ENCODE results near the gene HIVEP2. TPM values are rescaled to one million over a fixed set of nuclear protein-coding genes. Genes with fewer than 3 reads are reported as not detected.
A peak's percentile ranks its signal among the peaks of the same experiment; 100 is the strongest.

The HIVEP2 gene
- total and polyA plus RNA-seq, 2 experiments from 2014 or later = 8.3 to 21.0 TPM

GRCh38 chr6:142790257-142790656 lies 154.7 kb downstream of the HIVEP2 start:
- in situ Hi-C loops (cut with MboI) = no loop called here
- H3K9me2 ChIP-seq (ENCODE audit: insufficient read depth) = no peaks in the 10 kb centered on the region
- TF ChIP-seq EZH2phosphoT487 (IDR thresholded peaks at IDR 0.05; ENCODE audit: insufficient read depth, low read depth) (no peak), EZH2 (IDR thresholded peaks at IDR 0.05; ENCODE audit: insufficient read depth, poor library complexity, severe bottlenecking) (no peak)
- H3F3A ChIP-seq (ENCODE audit: insufficient read depth) = peaks cover 16% of the 10 kb centered on the region
- peaks cover 97% of the 10 kb centered on the region for H3K79me2 ChIP-seq (ENCODE audit: insufficient read depth)
- no peaks in the 10 kb centered on the region for H3K9me3 ChIP-seq (ENCODE audit: low read depth)
- no peak for DNase-seq
- H3K9ac ChIP-seq = no peak overlapping the region
- H3K36me3 ChIP-seq (ENCODE audit: low read depth) = no peaks in the 10 kb centered on the region
- no peak overlapping the region for H3K4me2 ChIP-seq (ENCODE audit: unreplicated experiment)
- H3K27me3 ChIP-seq (replicated peaks; ENCODE audit: insufficient read depth) = no peaks in the 10 kb centered on the region
- H3K4me3 ChIP-seq = no peak overlapping the region
- peaks cover 19% of the 10 kb centered on the region for H3K4me1 ChIP-seq (ENCODE audit: insufficient read depth)
- no peak overlapping the region for H2AFZ ChIP-seq
- no peaks in the 10 kb centered on the region for H4K20me1 ChIP-seq (ENCODE audit: insufficient read depth)
- WGBS, 2 experiments (ENCODE audit: low coverage in 1 of 2, low lambda C conversion rate in 2 of 2, missing lambda C conversion rate in 2 of 2) = 93 to 98% methylated on average over 1 of the region's 1 CpG
- H3K27ac ChIP-seq = no peak overlapping the region

GRCh38 chr6:142787422-142787821 lies 157.6 kb downstream of the HIVEP2 start:
- in situ Hi-C loops (cut with MboI) = no loop called here
- Histone ChIP-seq H2AFZ (no peak overlapping the region), H3F3A (ENCODE audit: insufficient read depth) (peaks cover 19% of the 10 kb centered on the region), H3K27ac (no peak overlapping the region), H3K9me3 (ENCODE audit: low read depth) (no peaks in the 10 kb centered on the region), H3K9ac (no peak overlapping the region), H3K4me2 (ENCODE audit: unreplicated experiment) (no peak overlapping the region), H3K36me3 (ENCODE audit: low read depth) (no peaks in the 10 kb centered on the region; the same call in 1 of the 2 replicates), H3K79me2 (ENCODE audit: insufficient read depth) (peaks cover 92% of the 10 kb centered on the region), H3K9me2 (ENCODE audit: insufficient read depth) (no peaks in the 10 kb centered on the region), H3K4me1 (ENCODE audit: insufficient read depth) (peaks cover 35% of the 10 kb centered on the region), H4K20me1 (ENCODE audit: insufficient read depth) (no peaks in the 10 kb centered on the region), H3K27me3 (replicated peaks; ENCODE audit: insufficient read depth) (no peaks in the 10 kb centered on the region), H3K4me3 (no peak overlapping the region)
- DNase-seq = no peak
- WGBS, 2 experiments (ENCODE audit: low coverage in 1 of 2, low lambda C conversion rate in 2 of 2, missing lambda C conversion rate in 2 of 2) = 95 to 98% methylated on average over 2 of the region's 2 CpGs
- TF ChIP-seq EZH2 (IDR thresholded peaks at IDR 0.05; ENCODE audit: insufficient read depth, poor library complexity, severe bottlenecking) = no peak

GRCh38 chr6:142786476-142786875 lies 158.5 kb downstream of the HIVEP2 start:
- in situ Hi-C loops (cut with MboI) = no loop called here
- no peaks in the 10 kb centered on the region for H3K27me3 ChIP-seq (replicated peaks; ENCODE audit: insufficient read depth)
- H3K9ac ChIP-seq = no peak overlapping the region
- H3K27ac ChIP-seq = peak overlapping the region; percentile 42
- no peaks in the 10 kb centered on the region for H3K9me2 ChIP-seq (ENCODE audit: insufficient read depth)
- TF ChIP-seq EZH2phosphoT487 (IDR thresholded peaks at IDR 0.05; ENCODE audit: insufficient read depth, low read depth) (no peak), EZH2 (IDR thresholded peaks at IDR 0.05; ENCODE audit: insufficient read depth, poor library complexity, severe bottlenecking) (no peak)
- H3K4me2 ChIP-seq (ENCODE audit: unreplicated experiment) = peak overlapping the region; percentile 33
- no peaks in the 10 kb centered on the region for H4K20me1 ChIP-seq (ENCODE audit: insufficient read depth)
- peaks cover 37% of the 10 kb centered on the region for H3K4me1 ChIP-seq (ENCODE audit: insufficient read depth)
- peaks cover 24% of the 10 kb centered on the region for H3F3A ChIP-seq (ENCODE audit: insufficient read depth)
- H3K4me3 ChIP-seq = 0 out of 2 replicates have a peak overlapping the region, but pooled peaks have one; percentile 1
- no peak overlapping the region for H2AFZ ChIP-seq
- H3K79me2 ChIP-seq (ENCODE audit: insufficient read depth) = peaks cover 92% of the 10 kb centered on the region
- DNase-seq = peak; percentile 77
- H3K9me3 ChIP-seq (ENCODE audit: low read depth) = no peaks in the 10 kb centered on the region
- H3K36me3 ChIP-seq (ENCODE audit: low read depth) = peaks cover 3% of the 10 kb centered on the region; the same call in 1 of the 2 replicates

- no peaks in the 10 kb centered on the region for H4K20me1 ChIP-seq (ENCODE audit: insufficient read depth)
- peaks cover 89% of the 10 kb centered on the region for H3K79me2 ChIP-seq (ENCODE audit: insufficient read depth)
- H3K27ac ChIP-seq = no peak overlapping the region
- no peak overlapping the region for H3K4me2 ChIP-seq (ENCODE audit: unreplicated experiment)
- H3F3A ChIP-seq (ENCODE audit: insufficient read depth) = peaks cover 24% of the 10 kb centered on the region
- no peak overlapping the region for H2AFZ ChIP-seq
- whole genome bisulfite sequencing, 2 experiments (ENCODE audit: low coverage in 1 of 2, low lambda C conversion rate in 2 of 2, missing lambda C conversion rate in 2 of 2) = 76 to 79% methylated on average over 3 of the region's 3 CpGs
- TF ChIP-seq EZH2 (IDR thresholded peaks at IDR 0.05; ENCODE audit: insufficient read depth, poor library complexity, severe bottlenecking) (no peak), EZH2phosphoT487 (IDR thresholded peaks at IDR 0.05; ENCODE audit: insufficient read depth, low read depth) (no peak)
- H3K4me3 ChIP-seq = no peak overlapping the region
- in situ Hi-C loops (cut with MboI) = no loop called here
- peaks cover 3% of the 10 kb centered on the region; the same call in 1 of the 2 replicates for H3K36me3 ChIP-seq (ENCODE audit: low read depth)
- no peaks in the 10 kb centered on the region for H3K27me3 ChIP-seq (replicated peaks; ENCODE audit: insufficient read depth)
- H3K9me2 ChIP-seq (ENCODE audit: insufficient read depth) = no peaks in the 10 kb centered on the region
- H3K9ac ChIP-seq = no peak overlapping the region
- DNase-seq = no peak
- peaks cover 37% of the 10 kb centered on the region for H3K4me1 ChIP-seq (ENCODE audit: insufficient read depth)
- no peaks in the 10 kb centered on the region for H3K9me3 ChIP-seq (ENCODE audit: low read depth)
Measured at GRCh38 chr6:142784344-142784743, 160.6 kb downstream of the HIVEP2 start.

GRCh38 chr6:142783499-142783898 lies 161.5 kb downstream of the HIVEP2 start:
- Histone ChIP-seq H3K27me3 (replicated peaks; ENCODE audit: insufficient read depth) (no peaks in the 10 kb centered on the region), H3K36me3 (ENCODE audit: low read depth) (peaks cover 3% of the 10 kb centered on the region; the same call in 1 of the 2 replicates), H3K27ac (peak overlapping the region; percentile 33), H3K9ac (0 out of 2 replicates have a peak overlapping the region, but pooled peaks have one; percentile 5), H3K79me2 (ENCODE audit: insufficient read depth) (peaks cover 80% of the 10 kb centered on the region), H3K4me3 (no peak overlapping the region), H3K4me1 (ENCODE audit: insufficient read depth) (peaks cover 37% of the 10 kb centered on the region), H3F3A (ENCODE audit: insufficient read depth) (peaks cover 24% of the 10 kb centered on the region), H2AFZ (no peak overlapping the region), H3K9me3 (ENCODE audit: low read depth) (no peaks in the 10 kb centered on the region), H3K4me2 (ENCODE audit: unreplicated experiment) (peak overlapping the region; percentile 3), H4K20me1 (ENCODE audit: insufficient read depth) (no peaks in the 10 kb centered on the region), H3K9me2 (ENCODE audit: insufficient read depth) (no peaks in the 10 kb centered on the region)
- WGBS, 2 experiments (ENCODE audit: low coverage in 1 of 2, low lambda C conversion rate in 2 of 2, missing lambda C conversion rate in 2 of 2) = 11 to 23% methylated on average over 2 of the region's 2 CpGs
- TF ChIP-seq EZH2phosphoT487 (IDR thresholded peaks at IDR 0.05; ENCODE audit: insufficient read depth, low read depth) (no peak), EZH2 (IDR thresholded peaks at IDR 0.05; ENCODE audit: insufficient read depth, poor library complexity, severe bottlenecking) (no peak)
- DNase-seq = peak; percentile 66
- in situ Hi-C loops (cut with MboI) = no loop called here
